ENCODE data around the gene TAF13. TPM values are rescaled to one million over a fixed set of nuclear protein-coding genes. Genes with fewer than 3 reads are reported as not detected.

Gene TAF13
- total RNA-seq, 4 donors from 2014 or later, result 41.6 to 71.0 (median 51.8) TPM

DNA sequence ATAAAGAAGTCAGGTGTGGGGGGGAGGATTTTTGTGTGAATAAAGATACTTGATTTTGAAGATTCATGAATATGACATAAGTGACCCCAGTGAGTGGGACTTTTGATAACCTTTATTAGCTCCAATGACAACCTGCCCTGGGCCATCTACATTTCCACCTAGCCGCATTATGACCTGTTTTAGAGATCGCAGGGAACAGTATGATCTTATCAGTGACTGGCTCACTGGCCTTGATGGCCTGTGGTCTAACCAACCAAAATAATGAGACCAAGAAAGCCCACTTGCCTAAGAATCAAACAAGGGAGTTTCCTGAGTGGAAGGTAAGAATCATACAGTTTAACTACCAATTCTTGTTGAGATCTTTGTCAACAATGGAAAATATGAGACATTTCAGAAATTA lies 39.9 kb upstream of the TAF13 start:
- intact Hi-C loops (cut with DNase I), result no loop called here
- Histone ChIP-seq H3K4me3 (no peak overlapping the region), H3K36me3 (no peaks in the 10 kb centered on the region), H3K27me3 (peaks cover 0 to 44% (median 13%) of the 10 kb centered on the region in 4 donors), H3K9me3 (no peaks in the 10 kb centered on the region), H3K4me1 (peaks cover 12 to 27% (median 25%) of the 10 kb centered on the region in 4 donors), H3K27ac (replicated peaks in 1 of 4) (no peak overlapping the region)
- TF ChIP-seq POLR2AphosphoS5 (IDR thresholded peaks at IDR 0.05) (no peak), POLR2A (IDR thresholded peaks at IDR 0.05; ENCODE audit: low read depth) (no peak), EP300 (IDR thresholded peaks at IDR 0.05) (no peak)
- TF ChIP-seq, protein P1, sequence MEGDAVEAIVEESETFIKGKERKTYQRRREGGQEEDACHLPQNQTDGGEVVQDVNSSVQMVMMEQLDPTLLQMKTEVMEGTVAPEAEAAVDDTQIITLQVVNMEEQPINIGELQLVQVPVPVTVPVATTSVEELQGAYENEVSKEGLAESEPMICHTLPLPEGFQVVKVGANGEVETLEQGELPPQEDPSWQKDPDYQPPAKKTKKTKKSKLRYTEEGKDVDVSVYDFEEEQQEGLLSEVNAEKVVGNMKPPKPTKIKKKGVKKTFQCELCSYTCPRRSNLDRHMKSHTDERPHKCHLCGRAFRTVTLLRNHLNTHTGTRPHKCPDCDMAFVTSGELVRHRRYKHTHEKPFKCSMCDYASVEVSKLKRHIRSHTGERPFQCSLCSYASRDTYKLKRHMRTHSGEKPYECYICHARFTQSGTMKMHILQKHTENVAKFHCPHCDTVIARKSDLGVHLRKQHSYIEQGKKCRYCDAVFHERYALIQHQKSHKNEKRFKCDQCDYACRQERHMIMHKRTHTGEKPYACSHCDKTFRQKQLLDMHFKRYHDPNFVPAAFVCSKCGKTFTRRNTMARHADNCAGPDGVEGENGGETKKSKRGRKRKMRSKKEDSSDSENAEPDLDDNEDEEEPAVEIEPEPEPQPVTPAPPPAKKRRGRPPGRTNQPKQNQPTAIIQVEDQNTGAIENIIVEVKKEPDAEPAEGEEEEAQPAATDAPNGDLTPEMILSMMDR (IDR thresholded peaks at IDR 0.05), result no peak
- 94% methylated on average over 2 of the region's 2 CpGs for WGBS
- no peak for DNase-seq (ENCODE audit: extremely low spot score)

DNA sequence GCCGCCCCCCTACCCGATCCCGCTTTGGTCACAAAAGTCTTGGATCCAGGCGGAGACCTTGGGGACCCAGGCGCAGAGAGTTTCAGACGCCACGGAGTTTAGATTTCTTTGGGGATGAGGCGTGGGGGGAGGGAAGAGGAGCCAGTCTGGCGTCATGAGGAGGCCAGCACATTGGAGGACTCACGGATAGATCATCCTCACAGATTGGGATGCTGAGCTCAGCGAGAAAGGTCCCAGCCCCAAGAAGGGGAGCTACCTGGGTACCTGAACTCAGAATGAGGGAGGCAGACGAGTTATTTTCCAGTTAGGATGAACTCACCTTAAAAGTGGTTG lies 38.5 kb upstream of the TAF13 start:
- no peak for DNase-seq (ENCODE audit: extremely low spot score)
- WGBS, result 14% methylated on average over 9 of the region's 12 CpGs
- Histone ChIP-seq H3K27ac (replicated peaks in 1 of 4) (no peak overlapping the region), H3K4me3 (peak overlapping the region; percentile 46 to 60 (median 46)), H3K27me3 (peaks cover 0 to 44% (median 13%) of the 10 kb centered on the region in 4 donors), H3K4me1 (peaks cover 12 to 27% (median 25%) of the 10 kb centered on the region in 4 donors), H3K36me3 (no peaks in the 10 kb centered on the region), H3K9me3 (no peaks in the 10 kb centered on the region)
- no peak for TF ChIP-seq POLR2AphosphoS5 (IDR thresholded peaks at IDR 0.05)
- no peak for TF ChIP-seq EP300 (IDR thresholded peaks at IDR 0.05)
- TF ChIP-seq POLR2A (IDR thresholded peaks at IDR 0.05; ENCODE audit: low read depth), result no peak
- TF ChIP-seq, protein P1 (IDR thresholded peaks at IDR 0.05), result no peak
- intact Hi-C loops (cut with DNase I), result loop anchor here (5.0 kb wide), 1 partner anchor 152 kb away; the partner anchor contains the start of gene CLCC1

DNA sequence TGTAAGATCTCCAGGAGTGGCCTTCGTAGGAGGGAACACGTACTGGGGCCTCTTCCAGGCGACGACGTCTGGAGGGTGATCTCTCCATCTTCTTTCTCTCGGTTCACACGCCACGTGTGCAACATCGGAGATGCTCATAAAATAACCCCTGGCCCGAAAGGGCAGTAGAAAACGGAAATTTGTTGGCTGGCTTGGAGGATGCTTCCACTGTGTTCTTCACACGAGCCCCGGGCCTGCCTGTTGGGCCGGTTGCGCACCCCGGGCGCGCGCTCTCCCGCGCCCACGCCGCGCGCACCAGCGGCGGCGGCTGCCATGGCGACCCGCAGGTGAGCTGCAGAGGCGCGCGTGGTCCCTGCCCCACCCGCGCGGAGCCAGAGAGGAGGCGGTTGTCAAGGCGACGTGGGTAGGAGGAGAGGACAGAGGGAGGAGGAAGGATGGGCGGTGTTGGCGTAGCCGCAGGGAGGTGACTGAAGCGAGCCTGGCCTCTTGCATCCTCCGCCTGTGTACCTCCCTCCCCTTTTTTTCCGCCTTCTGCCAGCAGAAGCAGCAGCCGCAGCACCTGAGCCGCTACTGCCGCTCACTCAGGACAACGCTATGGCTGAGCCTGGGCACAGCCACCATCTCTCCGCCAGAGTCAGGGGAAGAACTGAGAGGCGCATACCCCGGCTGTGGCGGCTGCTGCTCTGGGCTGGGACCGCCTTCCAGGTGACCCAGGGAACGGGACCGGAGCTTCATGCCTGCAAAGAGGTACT lies 38.0 kb upstream of the TAF13 start, which contains the start of gene ELAPOR1:
TSS of gene ELAPOR1 (plus strand) at position 526 of the 752 bp plus-strand sequence. CDS start at position 595, 69 bp downstream.
- TF ChIP-seq, protein P1 (IDR thresholded peaks at IDR 0.05), result no peak
- TF ChIP-seq POLR2A (IDR thresholded peaks at IDR 0.05; ENCODE audit: low read depth) (no peak), EP300 (IDR thresholded peaks at IDR 0.05) (no peak), POLR2AphosphoS5 (IDR thresholded peaks at IDR 0.05) (no peak)
- WGBS, result 1% methylated on average over 44 of the region's 56 CpGs
- Histone ChIP-seq H3K27me3 (peaks cover 0 to 44% (median 13%) of the 10 kb centered on the region in 4 donors), H3K27ac (replicated peaks in 1 of 4) (peak within 1 kb of the TSS in 1 of 4 donors; percentile 63), H3K4me1 (peaks cover 12 to 27% (median 25%) of the 10 kb centered on the region in 4 donors), H3K9me3 (no peaks in the 10 kb centered on the region), H3K4me3 (peak within 1 kb of the TSS; percentile 46 to 60 (median 46)), H3K36me3 (no peaks in the 10 kb centered on the region)
- no peak for DNase-seq (ENCODE audit: extremely low spot score)
- intact Hi-C loops (cut with DNase I), result loop anchor here (5.0 kb wide), 1 partner anchor 151 kb away; the partner anchor contains the start of gene CLCC1

DNA sequence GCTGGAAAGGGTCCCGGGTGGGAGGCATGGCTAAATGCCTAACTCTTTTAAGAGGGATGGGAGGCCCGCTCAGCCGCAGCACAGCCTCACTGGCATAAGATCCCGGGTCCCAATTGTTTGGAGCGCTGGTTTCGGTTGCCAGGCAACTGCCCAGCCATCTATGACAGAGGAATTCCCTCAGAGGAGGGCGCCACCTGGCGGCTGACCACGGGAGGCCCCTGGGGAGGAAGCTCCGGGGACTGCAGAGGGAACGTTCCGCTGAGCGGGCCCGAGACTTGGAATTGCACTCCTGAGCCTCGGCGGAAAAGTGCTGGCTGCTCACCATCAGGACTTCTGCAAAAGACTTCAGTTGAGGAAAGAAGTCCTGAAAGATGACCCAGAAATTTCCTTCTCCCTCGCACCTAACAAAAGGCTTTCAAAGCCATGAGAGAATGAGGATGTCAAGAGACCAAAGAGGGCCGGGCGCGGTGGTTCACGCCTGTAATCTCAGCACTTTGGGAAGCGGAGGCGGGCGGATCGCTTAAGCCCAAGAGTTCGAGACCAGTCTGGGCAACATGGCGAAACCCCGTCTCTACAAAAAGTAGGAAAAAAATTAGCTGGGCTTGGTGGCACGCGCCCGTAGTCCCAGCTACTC lies 37.0 kb upstream of the TAF13 start:
- H3K4me3 ChIP-seq, result peak overlapping the region; percentile 46 to 60 (median 46)
- WGBS, result 28% methylated on average over 21 of the region's 31 CpGs
- peak overlapping the region in 2 of 4 donors; percentile 40 to 63 for H3K27ac ChIP-seq (replicated peaks in 1 of 4)
- peaks cover 0 to 40% (median 13%) of the 10 kb centered on the region in 4 donors for H3K27me3 ChIP-seq
- no peaks in the 10 kb centered on the region for H3K9me3 ChIP-seq
- no peak for TF ChIP-seq EP300 (IDR thresholded peaks at IDR 0.05)
- TF ChIP-seq, protein P1 (IDR thresholded peaks at IDR 0.05), result peak in 2 of 3 experiments; percentile 88 to 96
- TF ChIP-seq POLR2A (IDR thresholded peaks at IDR 0.05; ENCODE audit: low read depth), result no peak
- TF ChIP-seq POLR2AphosphoS5 (IDR thresholded peaks at IDR 0.05), result peak; percentile 48 to 76
- H3K36me3 ChIP-seq, result no peaks in the 10 kb centered on the region
- peaks cover 12 to 27% (median 25%) of the 10 kb centered on the region in 4 donors for H3K4me1 ChIP-seq
- intact Hi-C loops (cut with DNase I), result loop anchor here (5.0 kb wide), 1 partner anchor 150 kb away; the partner anchor contains the start of gene CLCC1
- DNase-seq (ENCODE audit: extremely low spot score), result peak; percentile 96

Data from esophagus muscularis mucosa (tissue), 4 donors.